Kidney (tissue), 14 donors: Measurements from ENCODE around the gene IDH3G. TPM values are rescaled to one million over a fixed set of nuclear protein-coding genes. Genes with fewer than 3 reads are reported as not detected.

Source experiments
- DNase-seq, 5 donors: peaks; one replicate each; pipeline ENCODE4 v3.0.0-alpha.2; 2013 to 2020
- FAIRE-seq: peaks from 2 replicates; lab custom pipeline; 2012; peaks lifted over from hg19 to GRCh38; lab: Jason Lieb, UNC
- H3K27ac ChIP-seq, 2 donors: one replicate each; pipeline ENCODE4 v1.7.0; 2013; ENCODE audit warnings: low read depth in 2 of 2, low read length in 2 of 2, inconsistent platforms in 1 of 2
- H3K27me3 ChIP-seq: one replicate; pipeline ENCODE4 v1.7.1; 2013; ENCODE audit warnings: low read length, inconsistent platforms; ENCODE audit not compliant: control insufficient read depth, insufficient read depth
- H3K36me3 ChIP-seq, 3 donors: one replicate each; pipeline versions ENCODE4 v1.7.0 to v1.7.1; 2013; ENCODE audit warnings: low read length in 3 of 3, control low read depth in 1 of 3, inconsistent platforms in 1 of 3; ENCODE audit not compliant: insufficient read depth in 3 of 3, control insufficient read depth in 2 of 3
- H3K4me1 ChIP-seq, 3 donors: one replicate each; pipeline versions ENCODE4 v1.7.0 to v1.7.1; 2013; ENCODE audit warnings: low read length in 3 of 3, inconsistent platforms in 1 of 3, low read depth in 1 of 3; ENCODE audit not compliant: control insufficient read depth in 2 of 3, insufficient read depth in 2 of 3
- H3K4me3 ChIP-seq, 3 donors: one replicate each; pipeline versions ENCODE4 v1.7.0 to v1.8.1; 2013; ENCODE audit warnings: low read length in 3 of 3, control low read depth in 1 of 3, inconsistent platforms in 1 of 3
- H3K9ac ChIP-seq, 3 donors: one replicate each; pipeline versions ENCODE4 v1.7.0 to v1.7.1; 2013; ENCODE audit warnings: low read length in 3 of 3, control low read depth in 1 of 3, inconsistent platforms in 1 of 3
- H3K9me3 ChIP-seq, 3 donors: one replicate each; pipeline versions ENCODE4 v1.7.0 to v1.7.1; 2013; ENCODE audit warnings: low read length in 3 of 3, control low read depth in 1 of 3, inconsistent platforms in 1 of 3; ENCODE audit not compliant: control insufficient read depth in 2 of 3, insufficient read depth in 1 of 3
- intact Hi-C: fragments of 100-400 bp; cut with DNase I; formaldehyde crosslinking; loops from one replicate; pipeline ENCODE4 v1.11.1; 2022
- polyA plus RNA-seq: library from polyadenylated mRNA; stranded (reverse); fragments of 350-450 nt; fragmentation: Illumina TruSeq; extraction: RNeasy Lipid Tissue Mini Kit (QIAGEN cat#74804); gene quantifications from one replicate; pipeline ENCODE4 v1.2.3, GENCODE V29; 2014; ENCODE audit warnings: low read depth, low replicate concordance; ENCODE audit not compliant: insufficient read depth
- total RNA-seq: library from RNA; stranded (reverse); fragmentation: NEBNext Ultra II Directional; extraction: Animal tissue kit (Norgen Biotek cat#: 25700); gene quantifications from one replicate; pipeline ENCODE4 v1.2.1, GENCODE V29; 2021
- TF ChIP-seq, protein P1 (sequence below): IDR thresholded peaks from 3 replicates; pipeline ENCODE4 v1.5.1; 2012; ENCODE audit warnings: mild to moderate bottlenecking, moderate library complexity, borderline replicate concordance; ENCODE audit not compliant: insufficient read depth; ENCODE audit errors: extremely low read depth
- donor health status: control.
- donor health status: control.
- donor health status: control.
- donor health status: control.
- donor health status: control.
- donor health status: DM: yes; HTN: yes; CAD: no.
- donor health status: Normal renal cell carcinoma (clear cell type).

The IDH3G gene
- total and polyA plus RNA-seq, 2 donors from 2014 or later: 62.1 to 100 TPM

GRCh38 chrX:153804621-153805020 is 10.4 kb upstream of the IDH3G start:
- DNase-seq (no peak), FAIRE-seq (no peak)
- no peak overlapping the region for H3K4me3 ChIP-seq
- TF ChIP-seq, protein P1, sequence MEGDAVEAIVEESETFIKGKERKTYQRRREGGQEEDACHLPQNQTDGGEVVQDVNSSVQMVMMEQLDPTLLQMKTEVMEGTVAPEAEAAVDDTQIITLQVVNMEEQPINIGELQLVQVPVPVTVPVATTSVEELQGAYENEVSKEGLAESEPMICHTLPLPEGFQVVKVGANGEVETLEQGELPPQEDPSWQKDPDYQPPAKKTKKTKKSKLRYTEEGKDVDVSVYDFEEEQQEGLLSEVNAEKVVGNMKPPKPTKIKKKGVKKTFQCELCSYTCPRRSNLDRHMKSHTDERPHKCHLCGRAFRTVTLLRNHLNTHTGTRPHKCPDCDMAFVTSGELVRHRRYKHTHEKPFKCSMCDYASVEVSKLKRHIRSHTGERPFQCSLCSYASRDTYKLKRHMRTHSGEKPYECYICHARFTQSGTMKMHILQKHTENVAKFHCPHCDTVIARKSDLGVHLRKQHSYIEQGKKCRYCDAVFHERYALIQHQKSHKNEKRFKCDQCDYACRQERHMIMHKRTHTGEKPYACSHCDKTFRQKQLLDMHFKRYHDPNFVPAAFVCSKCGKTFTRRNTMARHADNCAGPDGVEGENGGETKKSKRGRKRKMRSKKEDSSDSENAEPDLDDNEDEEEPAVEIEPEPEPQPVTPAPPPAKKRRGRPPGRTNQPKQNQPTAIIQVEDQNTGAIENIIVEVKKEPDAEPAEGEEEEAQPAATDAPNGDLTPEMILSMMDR: no peak
- no peaks in the 10 kb centered on the region for H3K9me3 ChIP-seq
- H3K9ac ChIP-seq: no peak overlapping the region
- no peak overlapping the region for H3K27ac ChIP-seq
- H3K4me1 ChIP-seq: no peaks in the 10 kb centered on the region
- intact Hi-C loops: no loop called here
- H3K36me3 ChIP-seq: no peaks in the 10 kb centered on the region
- no peaks in the 10 kb centered on the region for H3K27me3 ChIP-seq

- H3K27me3 ChIP-seq: no peaks in the 10 kb centered on the region
- TF ChIP-seq, protein P1: no peak
- no peaks in the 10 kb centered on the region for H3K36me3 ChIP-seq
- no peak for DNase-seq
- FAIRE-seq: no peak
- intact Hi-C loops: no loop called here
- no peak overlapping the region for H3K4me3 ChIP-seq
- no peaks in the 10 kb centered on the region for H3K9me3 ChIP-seq
- no peak overlapping the region for H3K27ac ChIP-seq
- H3K9ac ChIP-seq: no peak overlapping the region
- no peaks in the 10 kb centered on the region for H3K4me1 ChIP-seq
Measured at GRCh38 chrX:153804100-153804595, 10.0 kb upstream of the IDH3G start.

DNA sequence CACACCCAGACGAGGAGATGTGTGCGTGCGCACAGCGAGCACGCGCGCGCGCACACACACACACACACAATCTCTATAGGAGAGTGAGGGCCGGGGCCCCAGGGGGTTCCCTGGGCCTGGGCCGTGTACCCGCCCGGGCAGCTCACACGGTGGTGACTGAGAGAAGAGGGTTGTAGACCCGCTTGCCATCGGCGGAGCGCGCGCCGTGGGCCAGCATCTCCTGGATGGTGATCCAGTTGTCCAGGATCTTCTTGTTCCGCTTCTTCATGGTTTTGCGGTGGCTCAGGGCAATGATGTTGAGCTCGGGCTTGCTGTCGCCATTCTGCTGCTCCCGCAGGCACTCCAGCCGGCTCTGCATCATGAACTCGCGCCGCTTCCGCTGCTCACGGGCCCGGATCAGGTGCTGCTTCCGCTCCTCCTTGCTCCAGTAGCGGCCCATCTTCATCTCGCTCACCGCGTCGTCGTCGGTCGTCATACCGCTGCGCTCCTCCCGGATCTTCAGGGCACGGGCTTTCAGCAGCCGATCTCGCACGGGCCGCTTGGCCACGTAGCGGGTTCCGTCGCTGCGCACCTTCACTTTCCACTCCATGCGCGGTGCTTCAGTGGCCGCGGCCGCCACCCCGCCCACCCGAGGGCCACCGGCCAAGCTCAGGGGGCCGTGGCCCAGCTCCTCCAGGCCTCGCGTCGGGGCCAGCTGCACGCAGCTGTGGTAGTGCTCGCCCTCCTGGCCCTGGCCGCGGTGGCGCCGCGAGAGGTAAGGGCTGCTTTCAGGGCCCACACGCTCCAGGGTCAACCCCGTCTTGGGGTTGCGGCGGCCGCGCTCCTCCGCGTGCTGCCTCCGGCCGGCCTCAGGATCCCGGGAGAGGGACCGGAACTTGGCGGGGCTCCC is 9.3 kb upstream of the IDH3G start:
- Histone ChIP-seq H3K27ac (no peak overlapping the region), H3K27me3 (no peaks in the 10 kb centered on the region), H3K9ac (no peak overlapping the region), H3K4me1 (no peaks in the 10 kb centered on the region), H3K4me3 (no peak overlapping the region), H3K9me3 (no peaks in the 10 kb centered on the region), H3K36me3 (no peaks in the 10 kb centered on the region)
- TF ChIP-seq, protein P1: no peak
- DNase-seq (no peak), FAIRE-seq (no peak)
- intact Hi-C loops: no loop called here
